HEK293 (cell line): Measurements from ENCODE around the gene AIRE.

Experiments
- GLIS1 ChIP-seq: fragments of 450-650 bp; formaldehyde crosslinking; IDR thresholded peaks from 2 replicates; pipeline ENCODE4 v1.5.1; 2016; ENCODE audit warnings: missing biosample characterization, missing genetic modification characterization
- PRDM6 ChIP-seq: fragments of 450-650 bp; formaldehyde crosslinking; IDR thresholded peaks from 2 replicates; pipeline ENCODE4 v1.5.1; 2017; ENCODE audit warnings: missing biosample characterization, missing genetic modification characterization
- SCRT2 ChIP-seq: fragments of 450-650 bp; formaldehyde crosslinking; IDR thresholded peaks from 2 replicates; pipeline ENCODE4 v1.5.1; 2016; ENCODE audit warnings: missing biosample characterization, missing genetic modification characterization
- SP2 ChIP-seq: fragments of 450-650 bp; formaldehyde crosslinking; IDR thresholded peaks from 2 replicates; pipeline ENCODE4 v1.5.1; 2016; ENCODE audit warnings: missing biosample characterization, missing genetic modification characterization
- ZBTB17 ChIP-seq: fragments of 450-650 bp; formaldehyde crosslinking; IDR thresholded peaks from 2 replicates; pipeline ENCODE4 v1.5.1; 2016; ENCODE audit warnings: missing biosample characterization, missing genetic modification characterization
- ZBTB20 ChIP-seq: fragments of 450-650 bp; formaldehyde crosslinking; IDR thresholded peaks from 2 replicates; pipeline ENCODE4 v1.5.1; 2016; ENCODE audit warnings: missing biosample characterization, missing genetic modification characterization
- ZBTB48 ChIP-seq: fragments of 450-650 bp; formaldehyde crosslinking; IDR thresholded peaks from 2 replicates; pipeline ENCODE4 v1.5.1; 2016; ENCODE audit warnings: missing biosample characterization, missing genetic modification characterization
- ZNF184 ChIP-seq: fragments of 450-650 bp; IDR thresholded peaks from 2 replicates; pipeline ENCODE4 v1.5.1; 2018; ENCODE audit warnings: missing biosample characterization, mild to moderate bottlenecking, missing genetic modification characterization
- ZNF24 ChIP-seq: fragments of 450-650 bp; formaldehyde crosslinking; IDR thresholded peaks from 2 replicates; pipeline ENCODE4 v1.5.1; 2016; ENCODE audit warnings: missing biosample characterization, missing genetic modification characterization
- ZNF335 ChIP-seq: fragments of 450-650 bp; formaldehyde crosslinking; conservative IDR thresholded peaks from 2 replicates; pipeline ENCODE4 v1.5.1; 2016; ENCODE audit warnings: missing biosample characterization, missing genetic modification characterization
- ZNF394 ChIP-seq: fragments of 450-650 bp; formaldehyde crosslinking; IDR thresholded peaks from 2 replicates; pipeline ENCODE4 v1.5.1; 2016; ENCODE audit warnings: missing biosample characterization, missing genetic modification characterization, mild to moderate bottlenecking, moderate library complexity, borderline replicate concordance
- ZNF518A ChIP-seq: fragments of 450-650 bp; formaldehyde crosslinking; conservative IDR thresholded peaks from 2 replicates; pipeline ENCODE4 v1.5.1; 2016; ENCODE audit warnings: low read depth, missing biosample characterization, missing genetic modification characterization
- ZNF548 ChIP-seq: fragments of 450-650 bp; formaldehyde crosslinking; IDR thresholded peaks from 2 replicates; pipeline ENCODE4 v1.5.1; 2016; ENCODE audit warnings: missing biosample characterization, missing genetic modification characterization
- ZNF707 ChIP-seq: fragments of 450-650 bp; formaldehyde crosslinking; IDR thresholded peaks from 2 replicates; pipeline ENCODE4 v1.5.1; 2016; ENCODE audit warnings: missing biosample characterization, missing genetic modification characterization
- ZNF76 ChIP-seq: fragments of 450-650 bp; formaldehyde crosslinking; IDR thresholded peaks from 2 replicates; pipeline ENCODE4; 2016; ENCODE audit warnings: low read depth, missing biosample characterization, missing genetic modification characterization, borderline replicate concordance
- TF ChIP-seq, protein P1 (sequence below): fragments of 450-650 bp; formaldehyde crosslinking; conservative IDR thresholded peaks from 2 replicates; pipeline ENCODE4 v1.5.1; 2016; ENCODE audit warnings: low read depth, missing biosample characterization, missing genetic modification characterization
- TF ChIP-seq, protein P2 (sequence below): fragments of 450-650 bp; formaldehyde crosslinking; IDR thresholded peaks from 2 replicates; pipeline ENCODE4 v1.5.1; 2016; ENCODE audit warnings: missing biosample characterization, missing genetic modification characterization, borderline replicate concordance
- TF ChIP-seq, protein P3 (sequence below): fragments of 450-650 bp; formaldehyde crosslinking; IDR thresholded peaks from 2 replicates; pipeline ENCODE4 v1.5.1; 2016; ENCODE audit warnings: missing biosample characterization, missing genetic modification characterization
- TF ChIP-seq, protein P4 (sequence below): fragments of 450-650 bp; formaldehyde crosslinking; IDR thresholded peaks from 2 replicates; pipeline ENCODE4 v1.5.1; 2016; ENCODE audit warnings: missing biosample characterization, missing genetic modification characterization
- TF ChIP-seq, protein P5 (sequence below): fragments of 450-650 bp; formaldehyde crosslinking; IDR thresholded peaks from 2 replicates; pipeline ENCODE4 v1.5.1; 2017; ENCODE audit warnings: missing biosample characterization, missing genetic modification characterization

AIRE gene

GRCh38 chr21:44299458-44300261, 14.0 kb downstream of the AIRE start, which contains the start of gene PFKL (continued):
- TF ChIP-seq ZNF518A (tag by site-specific recombination), result no peak
- TF ChIP-seq, protein P1, sequence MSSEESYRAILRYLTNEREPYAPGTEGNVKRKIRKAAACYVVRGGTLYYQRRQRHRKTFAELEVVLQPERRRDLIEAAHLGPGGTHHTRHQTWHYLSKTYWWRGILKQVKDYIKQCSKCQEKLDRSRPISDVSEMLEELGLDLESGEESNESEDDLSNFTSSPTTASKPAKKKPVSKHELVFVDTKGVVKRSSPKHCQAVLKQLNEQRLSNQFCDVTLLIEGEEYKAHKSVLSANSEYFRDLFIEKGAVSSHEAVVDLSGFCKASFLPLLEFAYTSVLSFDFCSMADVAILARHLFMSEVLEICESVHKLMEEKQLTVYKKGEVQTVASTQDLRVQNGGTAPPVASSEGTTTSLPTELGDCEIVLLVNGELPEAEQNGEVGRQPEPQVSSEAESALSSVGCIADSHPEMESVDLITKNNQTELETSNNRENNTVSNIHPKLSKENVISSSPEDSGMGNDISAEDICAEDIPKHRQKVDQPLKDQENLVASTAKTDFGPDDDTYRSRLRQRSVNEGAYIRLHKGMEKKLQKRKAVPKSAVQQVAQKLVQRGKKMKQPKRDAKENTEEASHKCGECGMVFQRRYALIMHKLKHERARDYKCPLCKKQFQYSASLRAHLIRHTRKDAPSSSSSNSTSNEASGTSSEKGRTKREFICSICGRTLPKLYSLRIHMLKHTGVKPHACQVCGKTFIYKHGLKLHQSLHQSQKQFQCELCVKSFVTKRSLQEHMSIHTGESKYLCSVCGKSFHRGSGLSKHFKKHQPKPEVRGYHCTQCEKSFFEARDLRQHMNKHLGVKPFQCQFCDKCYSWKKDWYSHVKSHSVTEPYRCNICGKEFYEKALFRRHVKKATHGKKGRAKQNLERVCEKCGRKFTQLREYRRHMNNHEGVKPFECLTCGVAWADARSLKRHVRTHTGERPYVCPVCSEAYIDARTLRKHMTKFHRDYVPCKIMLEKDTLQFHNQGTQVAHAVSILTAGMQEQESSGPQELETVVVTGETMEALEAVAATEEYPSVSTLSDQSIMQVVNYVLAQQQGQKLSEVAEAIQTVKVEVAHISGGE (tag by site-specific recombination), result peak; percentile 55; the same call in 1 of the 2 replicates
- TF ChIP-seq PRDM6 (tag by site-specific recombination), result no peak
- TF ChIP-seq ZBTB17 (tag by site-specific recombination), result peak; percentile 84
- TF ChIP-seq ZNF548 (tag by site-specific recombination), result no peak
- TF ChIP-seq GLIS1 (tag by site-specific recombination), result peak; percentile 96
- TF ChIP-seq ZNF394 (tag by site-specific recombination), result peak; percentile 39; the same call in 1 of the 2 replicates
- TF ChIP-seq, protein P2, sequence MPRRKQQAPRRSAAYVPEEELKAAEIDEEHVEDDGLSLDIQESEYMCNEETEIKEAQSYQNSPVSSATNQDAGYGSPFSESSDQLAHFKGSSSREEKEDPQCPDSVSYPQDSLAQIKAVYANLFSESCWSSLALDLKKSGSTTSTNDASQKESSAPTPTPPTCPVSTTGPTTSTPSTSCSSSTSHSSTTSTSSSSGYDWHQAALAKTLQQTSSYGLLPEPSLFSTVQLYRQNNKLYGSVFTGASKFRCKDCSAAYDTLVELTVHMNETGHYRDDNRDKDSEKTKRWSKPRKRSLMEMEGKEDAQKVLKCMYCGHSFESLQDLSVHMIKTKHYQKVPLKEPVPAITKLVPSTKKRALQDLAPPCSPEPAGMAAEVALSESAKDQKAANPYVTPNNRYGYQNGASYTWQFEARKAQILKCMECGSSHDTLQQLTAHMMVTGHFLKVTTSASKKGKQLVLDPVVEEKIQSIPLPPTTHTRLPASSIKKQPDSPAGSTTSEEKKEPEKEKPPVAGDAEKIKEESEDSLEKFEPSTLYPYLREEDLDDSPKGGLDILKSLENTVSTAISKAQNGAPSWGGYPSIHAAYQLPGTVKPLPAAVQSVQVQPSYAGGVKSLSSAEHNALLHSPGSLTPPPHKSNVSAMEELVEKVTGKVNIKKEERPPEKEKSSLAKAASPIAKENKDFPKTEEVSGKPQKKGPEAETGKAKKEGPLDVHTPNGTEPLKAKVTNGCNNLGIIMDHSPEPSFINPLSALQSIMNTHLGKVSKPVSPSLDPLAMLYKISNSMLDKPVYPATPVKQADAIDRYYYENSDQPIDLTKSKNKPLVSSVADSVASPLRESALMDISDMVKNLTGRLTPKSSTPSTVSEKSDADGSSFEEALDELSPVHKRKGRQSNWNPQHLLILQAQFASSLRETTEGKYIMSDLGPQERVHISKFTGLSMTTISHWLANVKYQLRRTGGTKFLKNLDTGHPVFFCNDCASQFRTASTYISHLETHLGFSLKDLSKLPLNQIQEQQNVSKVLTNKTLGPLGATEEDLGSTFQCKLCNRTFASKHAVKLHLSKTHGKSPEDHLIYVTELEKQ, result peak; percentile 9; the same call in 1 of the 2 replicates
- TF ChIP-seq SP2 (tag by site-specific recombination), result peak; percentile 55; the same call in 1 of the 2 replicates
- no peak for TF ChIP-seq SCRT2 (tag by site-specific recombination)
- peak; percentile 99 for TF ChIP-seq ZBTB48
- TF ChIP-seq ZNF184 (tag by site-specific recombination), result peak; percentile 42; the same call in 1 of the 2 replicates
- peak; percentile 19; the same call in 1 of the 2 replicates for TF ChIP-seq ZNF24 (tag by site-specific recombination)
- TF ChIP-seq, protein P3, sequence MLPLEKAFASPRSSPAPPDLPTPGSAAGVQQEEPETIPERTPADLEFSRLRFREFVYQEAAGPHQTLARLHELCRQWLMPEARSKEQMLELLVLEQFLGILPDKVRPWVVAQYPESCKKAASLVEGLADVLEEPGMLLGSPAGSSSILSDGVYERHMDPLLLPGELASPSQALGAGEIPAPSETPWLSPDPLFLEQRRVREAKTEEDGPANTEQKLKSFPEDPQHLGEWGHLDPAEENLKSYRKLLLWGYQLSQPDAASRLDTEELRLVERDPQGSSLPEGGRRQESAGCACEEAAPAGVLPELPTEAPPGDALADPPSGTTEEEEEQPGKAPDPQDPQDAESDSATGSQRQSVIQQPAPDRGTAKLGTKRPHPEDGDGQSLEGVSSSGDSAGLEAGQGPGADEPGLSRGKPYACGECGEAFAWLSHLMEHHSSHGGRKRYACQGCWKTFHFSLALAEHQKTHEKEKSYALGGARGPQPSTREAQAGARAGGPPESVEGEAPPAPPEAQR (tag by site-specific recombination), result no peak
- peak; percentile 96 for TF ChIP-seq ZBTB20 (tag by site-specific recombination)
- peak; percentile 48; the same call in 1 of the 2 replicates for TF ChIP-seq ZNF76 (tag by site-specific recombination)
- peak; percentile 86 for TF ChIP-seq ZNF335 (tag by site-specific recombination)
- TF ChIP-seq, protein P4, sequence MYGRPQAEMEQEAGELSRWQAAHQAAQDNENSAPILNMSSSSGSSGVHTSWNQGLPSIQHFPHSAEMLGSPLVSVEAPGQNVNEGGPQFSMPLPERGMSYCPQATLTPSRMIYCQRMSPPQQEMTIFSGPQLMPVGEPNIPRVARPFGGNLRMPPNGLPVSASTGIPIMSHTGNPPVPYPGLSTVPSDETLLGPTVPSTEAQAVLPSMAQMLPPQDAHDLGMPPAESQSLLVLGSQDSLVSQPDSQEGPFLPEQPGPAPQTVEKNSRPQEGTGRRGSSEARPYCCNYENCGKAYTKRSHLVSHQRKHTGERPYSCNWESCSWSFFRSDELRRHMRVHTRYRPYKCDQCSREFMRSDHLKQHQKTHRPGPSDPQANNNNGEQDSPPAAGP (tag by site-specific recombination), result peak; percentile 92
- no peak for TF ChIP-seq ZNF707 (tag by site-specific recombination)
- TF ChIP-seq, protein P5, sequence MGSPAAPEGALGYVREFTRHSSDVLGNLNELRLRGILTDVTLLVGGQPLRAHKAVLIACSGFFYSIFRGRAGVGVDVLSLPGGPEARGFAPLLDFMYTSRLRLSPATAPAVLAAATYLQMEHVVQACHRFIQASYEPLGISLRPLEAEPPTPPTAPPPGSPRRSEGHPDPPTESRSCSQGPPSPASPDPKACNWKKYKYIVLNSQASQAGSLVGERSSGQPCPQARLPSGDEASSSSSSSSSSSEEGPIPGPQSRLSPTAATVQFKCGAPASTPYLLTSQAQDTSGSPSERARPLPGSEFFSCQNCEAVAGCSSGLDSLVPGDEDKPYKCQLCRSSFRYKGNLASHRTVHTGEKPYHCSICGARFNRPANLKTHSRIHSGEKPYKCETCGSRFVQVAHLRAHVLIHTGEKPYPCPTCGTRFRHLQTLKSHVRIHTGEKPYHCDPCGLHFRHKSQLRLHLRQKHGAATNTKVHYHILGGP (tag by site-specific recombination), result no peak
